Activated naive CD4-positive, alpha-beta T cell treated with anti-CD3 and anti-CD28 coated beads, Interleukin-2, amount 50 U/mL, for 16 hours (primary cell): ENCODE data around the gene POLDIP2.
"Not testable (repeated sequence)": the region's sequence is repeated elsewhere in the genome, so short reads cannot be mapped to it uniquely, and the experiment has no call there.

Experiments
- DNase-seq: peaks from one replicate; pipeline ENCODE4 v3.0.0-alpha.2; 2020

POLDIP2 gene

GRCh38 chr17:28364665-28365363, 7.5 kb upstream of the POLDIP2 start, which contains the start of gene SEBOX:
Gene SEBOX, minus strand, starts transcription at chr17:28365199. Its CDS starts 48 bp downstream, at chr17:28365151.
- no peak for DNase-seq

DNA sequence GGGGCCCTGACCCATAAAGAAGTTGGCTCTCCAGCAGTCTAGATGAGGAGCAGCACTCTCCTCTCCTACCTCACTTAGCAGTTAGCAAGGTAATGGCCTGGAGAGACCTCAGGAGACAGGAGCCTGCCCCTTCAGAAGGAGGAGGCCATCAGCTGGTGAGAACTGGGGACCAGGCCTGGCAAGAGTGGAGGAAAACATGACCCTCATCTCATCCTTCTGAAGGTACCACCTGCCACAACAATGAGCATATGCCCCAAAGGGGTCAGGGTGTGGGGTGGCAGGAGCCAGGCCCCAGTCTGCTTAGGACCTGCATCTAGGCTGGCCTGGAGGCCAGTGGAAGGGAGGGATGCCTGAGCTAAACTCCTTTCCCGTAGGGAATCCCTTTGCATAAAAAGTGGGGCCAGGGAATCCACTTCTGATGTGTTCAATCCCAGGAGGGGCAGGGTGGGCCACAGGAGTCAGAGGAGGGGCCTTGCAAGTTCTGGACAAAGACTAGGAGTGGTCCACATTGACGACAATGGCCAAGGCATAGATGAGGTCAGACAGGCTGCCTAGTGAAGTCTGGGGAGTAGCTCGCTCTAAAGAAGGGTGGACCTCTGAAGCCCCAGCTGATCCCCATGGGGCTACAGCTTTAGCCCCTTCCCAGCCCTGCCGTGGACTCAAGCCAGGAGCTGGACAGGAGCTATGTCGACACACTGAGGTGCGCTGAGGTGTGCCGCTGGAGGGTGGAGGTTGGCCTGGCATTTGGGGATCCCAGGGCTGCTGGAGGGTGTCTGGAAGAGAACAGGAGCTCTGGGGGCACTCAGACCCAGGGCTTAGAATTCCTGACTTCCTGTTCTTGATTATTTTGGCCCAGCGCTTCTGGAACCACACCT, 6.7 kb upstream of the POLDIP2 start:
- no peak for DNase-seq

DNA sequence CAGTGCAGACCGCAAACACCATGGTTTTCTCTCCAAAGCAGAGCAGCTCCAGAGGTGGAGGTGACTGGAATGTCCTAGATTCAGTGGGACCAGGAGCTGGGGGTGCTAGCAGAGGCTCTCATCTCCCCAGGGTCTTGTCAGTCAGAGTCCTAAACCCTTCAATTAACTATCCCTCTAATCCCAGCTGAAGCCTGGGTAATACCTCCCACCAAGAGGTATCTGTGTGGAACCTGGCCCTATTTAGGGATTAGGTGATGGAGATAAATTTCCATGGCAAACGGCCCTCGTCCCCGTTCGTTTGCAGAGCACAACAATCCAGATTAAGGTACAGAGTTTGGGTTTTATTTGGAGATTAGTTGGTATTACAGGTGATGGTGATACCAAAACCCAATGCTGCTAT, 5.9 kb upstream of the POLDIP2 start:
- no peak for DNase-seq

DNA sequence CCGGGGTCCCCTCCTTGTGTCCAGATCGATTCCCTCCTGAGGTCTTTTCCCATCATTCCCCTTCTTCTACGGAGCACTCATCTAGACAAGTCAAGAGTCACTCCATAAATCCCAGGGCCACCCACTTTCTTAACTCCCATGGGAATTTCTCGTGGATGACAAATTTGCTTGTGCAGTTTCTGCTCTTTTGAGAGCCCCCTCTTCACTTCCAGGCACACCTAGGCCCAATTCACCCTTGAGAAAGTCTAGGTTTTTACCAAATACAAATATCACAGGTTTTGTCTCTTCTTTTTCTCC, 522 bp upstream of the POLDIP2 start:
- no peak for DNase-seq

GRCh38 chr17:28350271-28350670, 7.1 kb downstream of the POLDIP2 start:
- DNase-seq = no peak

- DNase-seq = no peak
Measured at GRCh38 chr17:28348979-28349378, 8.3 kb downstream of the POLDIP2 start.

DNA sequence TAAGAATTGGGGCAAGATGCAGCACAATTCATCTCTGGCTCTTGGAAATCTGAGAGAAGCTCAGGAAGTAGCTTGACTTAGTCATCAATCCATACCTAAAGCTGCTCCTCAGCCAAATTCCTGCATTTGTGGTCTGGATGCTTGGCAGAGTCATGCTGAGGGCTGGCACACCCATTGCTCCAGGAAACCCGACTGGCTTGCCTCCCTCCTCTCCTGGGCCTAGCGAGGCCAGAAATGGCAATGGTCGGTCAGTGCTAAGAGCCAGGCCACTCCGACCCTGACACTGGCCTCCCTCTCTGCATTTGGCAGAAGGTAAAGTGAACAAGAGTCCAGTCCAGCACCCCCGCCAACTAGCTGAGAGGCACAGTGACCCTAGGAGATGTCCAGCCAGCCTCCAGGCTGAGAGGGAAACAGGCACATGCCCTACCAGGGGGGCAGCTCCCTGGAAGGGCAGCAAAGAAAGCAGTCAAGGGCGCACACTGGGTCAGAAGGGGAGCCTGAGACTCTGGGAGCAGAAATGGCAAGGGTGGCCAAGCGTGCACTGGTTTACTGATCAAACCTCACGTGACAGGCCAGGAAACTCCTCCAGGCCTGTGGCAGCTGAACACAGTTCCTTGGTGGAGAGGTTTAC, 10.0 kb downstream of the POLDIP2 start:
- DNase-seq = no peak

DNA sequence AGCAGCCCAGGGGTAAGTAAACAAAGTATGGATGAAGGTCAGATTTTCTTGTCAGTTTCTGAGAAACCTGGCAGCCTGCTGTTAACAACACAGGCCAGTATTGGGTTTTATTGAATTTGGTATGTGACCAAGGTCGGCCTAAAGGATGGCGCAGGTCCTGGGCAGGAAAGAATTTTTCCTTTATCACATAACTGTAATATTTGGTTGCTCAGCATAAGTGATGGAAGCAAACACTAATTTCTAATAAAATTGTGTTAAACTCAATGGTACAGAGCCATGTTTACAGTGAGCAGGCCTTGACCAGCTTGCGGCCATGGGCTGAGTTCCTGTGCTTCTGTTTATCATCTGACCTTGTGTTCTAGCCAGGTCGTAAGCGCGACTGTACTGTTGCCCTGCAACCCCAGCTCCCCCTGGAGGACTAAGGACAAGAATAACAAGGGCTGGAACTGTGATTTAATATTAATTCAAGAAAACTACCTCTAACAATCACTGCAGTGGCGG, 10.5 kb downstream of the POLDIP2 start:
- DNase-seq = no peak

- DNase-seq = no peak
Measured at GRCh38 chr17:28346199-28346580, 11.1 kb downstream of the POLDIP2 start.

DNA sequence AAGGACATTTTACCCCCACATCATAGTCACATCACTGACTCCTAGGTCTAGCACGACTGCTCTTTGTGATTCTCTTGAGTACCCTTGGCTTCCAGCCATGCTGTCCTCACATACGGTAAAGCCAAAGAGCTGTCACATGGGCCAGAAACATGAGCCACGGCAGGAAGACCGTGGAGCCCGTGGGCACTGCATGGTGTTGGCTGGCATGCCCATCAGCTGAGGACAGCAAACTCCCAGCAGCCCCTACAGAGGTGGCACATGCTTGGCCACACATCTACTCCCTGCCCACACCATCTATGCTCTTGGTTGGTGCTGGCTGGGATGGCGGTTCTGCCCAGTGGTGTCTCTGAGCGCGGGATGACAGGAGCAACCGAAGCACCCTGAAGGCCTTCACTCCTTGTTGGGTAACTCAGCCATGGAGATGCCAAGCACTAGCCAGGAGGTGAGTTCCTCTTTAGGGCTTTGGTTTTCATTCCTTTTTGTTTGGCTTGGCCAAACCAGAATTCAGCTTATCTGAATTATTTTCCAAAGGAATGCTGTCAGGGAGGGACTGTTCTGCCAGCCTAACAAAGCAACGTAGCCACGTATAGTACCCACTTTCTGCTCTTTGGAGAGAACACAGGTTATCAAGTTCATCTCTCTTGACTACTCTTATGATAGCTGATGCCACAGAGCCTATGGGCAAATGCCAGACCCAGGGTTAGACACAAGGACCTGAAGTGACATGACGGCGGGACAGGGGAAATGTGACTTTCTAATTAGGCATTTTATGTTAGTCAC, 11.7 kb downstream of the POLDIP2 start:
- no peak for DNase-seq

- DNase-seq = no peak
Measured at GRCh38 chr17:28344435-28344901, 12.9 kb downstream of the POLDIP2 start.

GRCh38 chr17:28344011-28344410, 13.3 kb downstream of the POLDIP2 start:
- DNase-seq = no peak

DNA sequence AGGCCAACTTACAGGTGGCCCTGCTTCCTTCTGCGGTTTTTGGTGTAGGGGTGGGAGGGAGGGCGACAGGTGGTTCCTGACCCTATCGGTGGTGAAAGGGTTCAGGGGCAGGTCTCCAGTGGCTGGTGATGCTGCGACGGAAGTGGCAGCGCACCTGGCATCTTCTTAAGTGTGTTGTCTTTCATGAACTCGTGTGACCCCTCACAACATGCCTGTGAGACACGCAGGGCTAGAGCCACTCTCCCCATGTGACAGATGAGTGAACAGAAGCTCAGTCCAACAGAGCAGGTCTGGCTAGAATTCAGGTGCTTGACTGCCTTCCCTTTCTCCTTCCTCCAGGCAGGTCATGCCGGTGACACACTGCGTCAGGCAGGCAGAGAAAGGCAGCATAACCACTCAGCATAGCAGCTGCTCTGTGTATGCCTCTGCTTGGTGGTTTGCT, 13.8 kb downstream of the POLDIP2 start:
- no peak for DNase-seq

GRCh38 chr17:28342313-28342712, 15.0 kb downstream of the POLDIP2 start:
- no peak for DNase-seq

DNA sequence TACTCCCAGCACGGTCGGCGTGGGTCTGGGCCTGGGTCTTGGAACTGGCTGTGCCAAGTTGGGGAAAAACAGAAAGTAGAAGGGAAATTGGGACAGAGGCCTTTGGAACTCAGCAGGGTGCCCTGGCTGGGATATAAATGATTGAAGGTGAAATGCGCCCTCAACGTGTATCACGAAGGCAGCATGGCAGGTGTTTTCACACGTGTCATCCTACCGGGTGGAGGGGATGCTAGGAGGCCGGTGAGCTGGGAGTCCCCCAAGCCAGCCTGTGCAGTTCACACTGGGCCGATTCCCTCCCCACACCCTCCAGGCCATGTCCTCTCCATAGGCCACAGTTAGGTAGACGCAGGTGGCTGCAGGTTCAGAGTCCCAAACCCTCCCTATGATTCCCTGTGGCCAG, 15.8 kb downstream of the POLDIP2 start:
- DNase-seq = no peak

- no peak for DNase-seq
Measured at GRCh38 chr17:28340374-28340773, 17.0 kb downstream of the POLDIP2 start.

DNA sequence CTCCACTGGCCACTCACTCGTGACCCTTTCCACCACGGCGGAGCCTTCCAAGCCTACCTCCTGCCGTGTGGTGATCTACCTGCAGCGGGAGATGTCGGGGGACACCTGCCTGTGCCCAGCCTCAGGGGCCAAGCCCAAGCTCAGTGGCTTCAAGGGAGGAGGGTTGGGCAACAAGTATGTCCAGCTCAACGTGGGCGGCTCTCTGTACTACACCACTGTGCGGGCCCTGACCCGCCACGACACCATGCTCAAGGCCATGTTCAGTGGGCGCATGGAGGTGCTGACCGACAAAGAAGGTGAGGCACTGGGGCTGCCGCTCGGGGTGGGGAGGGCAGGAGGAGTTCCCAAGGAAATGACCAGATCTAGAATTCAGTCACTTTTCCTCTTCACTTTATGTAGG, 17.9 kb downstream of the POLDIP2 start:
- DNase-seq = no peak

DNA sequence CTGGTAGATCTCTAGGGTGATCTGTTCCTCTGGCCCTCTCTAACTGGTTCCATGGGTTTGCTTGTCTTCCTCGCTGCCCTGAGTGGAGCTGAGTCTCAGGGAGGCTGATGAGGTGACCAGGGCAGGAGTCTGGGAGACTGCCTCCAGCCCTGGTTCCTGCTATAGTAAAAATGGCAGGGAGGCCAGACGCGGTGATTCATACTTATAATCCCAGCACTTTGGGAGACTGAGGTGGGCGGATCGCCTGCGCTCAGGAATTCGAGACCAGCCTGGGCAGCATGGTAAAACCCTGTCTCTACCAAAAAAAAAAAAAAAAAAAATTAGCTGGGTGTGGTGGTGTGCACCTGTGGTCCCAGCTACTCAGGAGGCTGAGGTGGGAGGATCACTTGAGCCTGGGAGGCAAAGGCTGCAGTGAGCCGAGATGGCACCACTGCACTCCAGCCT, 18.5 kb downstream of the POLDIP2 start:
- not testable (repeated sequence) for DNase-seq

GRCh38 chr17:28338056-28338768, 19.1 kb downstream of the POLDIP2 start:
- no peak for DNase-seq

- DNase-seq = no peak
Measured at GRCh38 chr17:28335959-28336871, 21.1 kb downstream of the POLDIP2 start.
